AG04449 (cell line): ENCODE measurements around the gene SERPINA1.

Experiments
- CTCF ChIA-PET: fragments of 350-600 bp; formaldehyde crosslinking; extraction: SDS; loops from one replicate; lab custom pipeline; 2021; ENCODE audit warnings: antibody characterized with exemption; lab: Yijun Ruan, JAX
- POLR2A ChIA-PET: fragments of 400-600, 350-600 bp; formaldehyde crosslinking; extraction: SDS; loops from one replicate; lab custom pipeline; 2020; ENCODE audit warnings: antibody characterized with exemption, inconsistent platforms; lab: Yijun Ruan, JAX
- DNase-seq: peaks from one replicate; pipeline ENCODE4 v3.0.0-alpha.2; 2010; ENCODE audit warnings: low read depth, low spot score
- H3K4me3 ChIP-seq: 2 replicates; pipeline ENCODE4 v1.5.1; 2011; ENCODE audit warnings: low read depth, mild to moderate bottlenecking, control low read depth, low read length
- CTCF ChIP-seq: IDR thresholded peaks from one replicate; pipeline ENCODE4 v1.5.1; 2011; ENCODE audit warnings: mild to moderate bottlenecking, moderate library complexity, low read length, control low read depth, inconsistent platforms; ENCODE audit not compliant: insufficient read depth; ENCODE audit errors: missing control alignments

The SERPINA1 gene

GRCh38 chr14:94341656-94342333, 46.6 kb downstream of the SERPINA1 start:
- TF ChIP-seq CTCF, result no peak
- CTCF ChIA-PET, result interaction anchor here (0.7 to 1.3 kb wide), 3 partner anchors 15 to 212 kb away, joined by 3 to 4 read pairs (median 3); no protein-coding TSS in a partner anchor
- no peak for DNase-seq

GRCh38 chr14:94340533-94340932, 47.9 kb downstream of the SERPINA1 start:
- ChIA-PET POLR2A (no interaction called here), CTCF (interaction anchor here (1.3 kb wide), 1 partner anchor 16 kb away, joined by 4 read pairs; no protein-coding TSS in a partner anchor)
- DNase-seq, result no peak
- no peak overlapping the region for H3K4me3 ChIP-seq
- TF ChIP-seq CTCF, result no peak

More at GRCh38 chr14:94341656-94342333, 46.6 kb downstream of the SERPINA1 start:
- no peak overlapping the region for H3K4me3 ChIP-seq
- POLR2A ChIA-PET, result interaction anchor here (0.7 to 1.0 kb wide), 2 partner anchors 32 to 168 kb away, joined by 3 read pairs; partner anchors contain the start of gene PPP4R4

- TF ChIP-seq CTCF, result no peak
- ChIA-PET POLR2A (no interaction called here), CTCF (interaction anchor here (1.5 kb wide), 1 partner anchor 96 kb away, joined by 4 read pairs; no protein-coding TSS in a partner anchor)
- no peak overlapping the region for H3K4me3 ChIP-seq
- DNase-seq, result no peak
These were observed 50.4 kb downstream of the SERPINA1 start for GRCh38 chr14:94338023-94338422.

GRCh38 chr14:94337274-94337673, 51.1 kb downstream of the SERPINA1 start:
- POLR2A ChIA-PET, result no interaction called here
- no peak for TF ChIP-seq CTCF
- CTCF ChIA-PET, result interaction anchor here (1.5 kb wide), 1 partner anchor 97 kb away, joined by 4 read pairs; no protein-coding TSS in a partner anchor
- DNase-seq, result no peak
- H3K4me3 ChIP-seq, result no peak overlapping the region

- H3K4me3 ChIP-seq, result no peak overlapping the region
- ChIA-PET POLR2A (no interaction called here), CTCF (interaction anchor here (1.1 to 1.3 kb wide), 2 partner anchors 10 to 151 kb away, joined by 3 read pairs; no protein-coding TSS in a partner anchor)
- DNase-seq, result no peak
- TF ChIP-seq CTCF, result no peak
These were observed 53.5 kb downstream of the SERPINA1 start for GRCh38 chr14:94334872-94335271.

GRCh38 chr14:94332587-94332986, 55.8 kb downstream of the SERPINA1 start:
- POLR2A ChIA-PET, result no interaction called here
- DNase-seq, result no peak
- TF ChIP-seq CTCF, result no peak
- H3K4me3 ChIP-seq, result no peak overlapping the region
- CTCF ChIA-PET, result no interaction called here
